Cardiac fibroblast (primary cell): ENCODE results near the gene RFX3.

ENCODE experiments used
- DNase-seq, 2 donors: peaks; one replicate each; pipeline versions ENCODE4 v3.0.0 to v3.0.0-alpha.2; 2010; ENCODE audit warnings: low read depth in 2 of 2
- H3K4me3 ChIP-seq, 2 donors: replicated peaks in 1 of 2; 1 replicate in 1 of 2; 2 replicates in 1 of 2; pipeline ENCODE4 v1.5.1; 2011; ENCODE audit warnings: low read depth in 2 of 2, low read length in 2 of 2, mild to moderate bottlenecking in 2 of 2, moderate library complexity in 1 of 2
- CTCF ChIP-seq: IDR thresholded peaks from one replicate; pipeline ENCODE4 v1.5.1; 2011; ENCODE audit warnings: low read depth, mild to moderate bottlenecking, low read length, inconsistent platforms

The RFX3 gene

GRCh38 chr9:3263698-3264097, 262.1 kb downstream of the RFX3 start:
- TF ChIP-seq CTCF = no peak
- no peak overlapping the region for H3K4me3 ChIP-seq
- DNase-seq = no peak

GRCh38 chr9:3262826-3263529, 262.8 kb downstream of the RFX3 start:
- no peak overlapping the region for H3K4me3 ChIP-seq
- no peak for TF ChIP-seq CTCF
- DNase-seq = no peak

GRCh38 chr9:3261484-3261883, 264.3 kb downstream of the RFX3 start:
- no peak for TF ChIP-seq CTCF
- no peak overlapping the region for H3K4me3 ChIP-seq
- peak; percentile 13 to 31 for DNase-seq

- no peak overlapping the region for H3K4me3 ChIP-seq
- no peak for TF ChIP-seq CTCF
- no peak for DNase-seq
Measured at GRCh38 chr9:3256571-3257330, 269.1 kb downstream of the RFX3 start.

GRCh38 chr9:3251309-3251708, 274.5 kb downstream of the RFX3 start:
- H3K4me3 ChIP-seq = no peak overlapping the region
- no peak for DNase-seq
- no peak for TF ChIP-seq CTCF

- DNase-seq = no peak
- TF ChIP-seq CTCF = no peak
- H3K4me3 ChIP-seq = no peak overlapping the region
Measured at GRCh38 chr9:3250741-3251140, 275.1 kb downstream of the RFX3 start.
